SK-N-MC (cell line): ENCODE measurements around the gene TRIM63.
A peak's percentile ranks its signal among the peaks of the same experiment; 100 is the strongest.

Experiments used
- DNase-seq: peaks from one replicate; pipeline ENCODE4 v3.0.0-alpha.2; 2011; ENCODE audit warnings: low read depth, low spot score
- H3K27ac ChIP-seq: fragments of 200-600 bp; sonication (generic); 2 replicates; pipeline ENCODE4 v1.5.1; 2016; ENCODE audit warnings: mixed run types
- H3K36me3 ChIP-seq: fragments of 200-600 bp; sonication (generic); 2 replicates; pipeline ENCODE4 v1.6.1; 2017; ENCODE audit warnings: antibody characterized with exemption, low read length, mixed read lengths; ENCODE audit not compliant: insufficient read depth
- H3K4me3 ChIP-seq: fragments of 200-600 bp; sonication (generic); 2 replicates; pipeline ENCODE4 v1.5.1; 2016
- H3K9ac ChIP-seq: fragments of 200-600 bp; sonication (generic); 2 replicates; pipeline ENCODE4 v1.8.0; 2017; ENCODE audit warnings: mixed run types, mixed read lengths; ENCODE audit not compliant: insufficient read length
- H3K9me3 ChIP-seq: fragments of 200-600 bp; sonication (generic); 2 replicates; pipeline ENCODE4 v1.6.1; 2017; ENCODE audit warnings: low read depth, mild to moderate bottlenecking, antibody characterized with exemption, low read length, moderate library complexity, mixed read lengths
- EZH2 ChIP-seq: fragments of 200-600 bp; sonication (generic); IDR thresholded peaks from one replicate; pipeline ENCODE4 v1.6.1; 2017; ENCODE audit warnings: antibody characterized with exemption
- FOXP2 ChIP-seq: optimal IDR thresholded peaks from 2 replicates; pipeline ENCODE3; 2011; ENCODE audit warnings: mild to moderate bottlenecking, moderate library complexity; ENCODE audit not compliant: insufficient read depth; ENCODE audit errors: extremely low read length, control extremely low read depth
- POLR2AphosphoS5 ChIP-seq: IDR thresholded peaks from 2 replicates; pipeline ENCODE4 v1.6.1; 2012; ENCODE audit warnings: mild to moderate bottlenecking, low read depth, low read length, borderline replicate concordance

TRIM63 gene

DNA sequence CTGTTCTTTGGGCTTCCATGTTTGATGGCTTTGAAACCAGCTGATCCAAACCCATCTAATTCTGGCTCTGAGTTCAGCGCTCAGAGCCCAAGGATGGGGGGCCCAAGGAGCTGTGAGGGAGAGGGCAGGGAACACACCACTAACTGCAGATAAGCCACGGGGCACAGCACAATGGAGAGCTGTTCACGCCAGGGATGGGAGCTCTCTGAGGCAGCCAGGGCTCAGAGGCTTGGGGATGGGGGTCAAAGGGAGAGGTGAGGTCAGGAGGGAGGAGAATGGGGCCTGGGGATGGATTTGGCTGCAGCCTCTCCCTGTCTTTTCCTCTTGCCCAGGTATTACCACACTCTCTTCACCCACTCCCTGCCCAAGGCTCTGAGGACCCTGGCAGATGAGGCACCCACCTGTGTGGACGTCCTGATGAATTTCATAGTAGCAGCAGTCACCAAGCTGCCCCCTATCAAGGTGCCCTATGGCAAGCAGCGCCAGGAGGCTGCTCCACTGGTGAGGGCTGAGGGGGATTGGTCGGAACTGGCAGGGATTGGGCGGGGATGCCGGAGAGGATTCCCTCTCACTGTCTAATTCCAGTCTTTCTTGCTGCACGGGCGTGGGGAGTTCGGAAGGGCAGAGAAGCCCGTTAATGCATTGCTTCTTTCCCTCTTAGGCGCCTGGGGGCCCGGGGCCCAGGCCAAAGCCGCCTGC lies 32.8 kb downstream of the TRIM63 start:
- Histone ChIP-seq H3K27ac (no peak overlapping the region), H3K4me3 (peak overlapping the region; percentile 96), H3K36me3 (no peaks in the 10 kb centered on the region), H3K9ac (no peak overlapping the region), H3K9me3 (no peaks in the 10 kb centered on the region)
- TF ChIP-seq FOXP2 (no peak), POLR2AphosphoS5 (no peak), EZH2 (no peak)
- no peak for DNase-seq

DNA sequence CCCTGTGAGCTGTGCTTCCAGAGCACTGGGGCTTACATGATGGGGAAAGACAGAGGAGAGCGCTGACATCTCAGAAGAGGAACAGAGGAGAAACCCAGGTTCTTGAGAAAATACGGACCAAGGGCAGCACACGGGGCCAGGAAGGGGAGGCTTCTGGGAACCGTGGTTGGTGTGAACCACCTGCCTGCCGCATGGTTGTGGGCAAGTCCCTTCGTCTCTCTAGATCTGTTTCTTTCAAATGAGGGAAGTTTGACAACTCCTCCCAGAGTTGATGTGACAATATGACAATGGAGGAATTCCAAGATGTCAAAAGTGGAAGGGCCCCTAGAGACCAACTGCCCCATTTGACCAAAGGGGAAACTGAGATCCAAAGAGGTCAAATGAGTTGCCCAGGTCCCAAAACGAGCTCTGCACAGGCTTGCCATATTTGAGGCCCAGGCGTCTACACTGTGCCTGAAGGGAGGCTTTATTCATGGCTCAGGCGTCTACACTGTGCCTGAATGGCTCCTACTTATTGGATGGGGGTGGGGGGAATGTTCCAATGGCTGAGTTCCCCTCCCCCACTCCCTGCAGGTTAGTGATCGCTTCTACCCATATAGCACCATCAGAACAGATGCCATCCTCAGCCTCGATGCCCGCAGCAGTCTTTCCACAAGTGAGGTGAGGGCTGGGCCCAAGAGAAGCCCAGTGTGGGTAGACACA lies 34.6 kb downstream of the TRIM63 start:
- no peaks in the 10 kb centered on the region for H3K9me3 ChIP-seq
- H3K27ac ChIP-seq, result no peak overlapping the region
- H3K4me3 ChIP-seq, result no peak overlapping the region
- DNase-seq, result no peak
- no peak overlapping the region for H3K9ac ChIP-seq
- no peaks in the 10 kb centered on the region for H3K36me3 ChIP-seq
- TF ChIP-seq POLR2AphosphoS5 (no peak), EZH2 (no peak), FOXP2 (no peak)

DNA sequence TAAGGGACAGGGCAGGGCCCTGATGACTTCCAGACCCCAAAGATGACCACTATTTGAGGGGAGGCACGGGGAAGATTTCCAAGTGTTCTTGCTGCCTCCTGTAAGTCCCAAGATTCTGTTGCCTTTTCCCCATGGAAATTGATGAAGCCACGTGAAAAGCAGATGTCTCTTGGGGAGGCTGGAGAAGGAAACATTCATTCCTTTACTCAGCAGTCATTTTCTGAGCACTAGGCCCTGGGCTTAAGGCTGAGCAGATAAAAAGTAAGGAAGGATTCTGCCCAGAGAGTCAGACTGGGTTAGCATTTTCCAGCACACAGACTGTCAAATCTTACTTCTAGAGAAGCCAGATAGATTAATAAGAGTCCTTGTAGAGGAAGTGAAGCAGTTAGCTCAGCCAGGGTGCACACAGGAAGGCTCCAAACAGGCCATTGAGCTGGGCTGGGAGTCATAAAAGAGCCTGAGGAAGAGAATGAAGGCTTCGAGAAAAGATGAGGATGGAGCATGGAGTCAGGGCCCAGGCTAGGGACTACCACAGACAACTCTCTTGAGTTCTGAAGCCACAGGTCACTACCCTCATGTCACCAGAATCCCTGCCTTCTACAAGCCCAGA lies 35.7 kb downstream of the TRIM63 start:
- no peak for TF ChIP-seq FOXP2
- no peak for TF ChIP-seq EZH2
- TF ChIP-seq POLR2AphosphoS5, result no peak
- Histone ChIP-seq H3K27ac (no peak overlapping the region), H3K9ac (no peak overlapping the region), H3K4me3 (no peak overlapping the region), H3K36me3 (no peaks in the 10 kb centered on the region), H3K9me3 (no peaks in the 10 kb centered on the region)
- DNase-seq, result no peak

DNA sequence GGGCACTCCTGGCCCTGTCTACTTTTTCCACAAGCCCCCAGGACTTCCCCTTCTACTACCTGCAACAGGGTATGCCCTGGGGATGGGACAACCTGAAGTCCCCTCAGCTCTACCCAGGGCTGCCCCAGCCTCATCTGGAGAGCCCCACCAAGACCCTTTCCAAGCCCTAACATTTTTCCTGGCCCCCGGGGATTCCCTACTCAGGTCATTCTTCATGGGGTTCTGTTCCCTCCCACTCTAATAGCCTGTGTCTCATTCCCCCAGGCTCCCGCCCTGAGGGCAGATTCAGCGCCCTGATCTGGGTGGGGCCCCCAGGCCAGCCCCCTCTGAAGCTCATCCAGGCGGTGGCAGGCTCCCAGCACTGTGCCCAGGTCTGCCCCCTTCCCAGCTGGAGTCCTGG lies 36.2 kb downstream of the TRIM63 start:
- TF ChIP-seq POLR2AphosphoS5 (no peak), FOXP2 (no peak), EZH2 (no peak)
- no peak for DNase-seq
- Histone ChIP-seq H3K9me3 (no peaks in the 10 kb centered on the region), H3K4me3 (no peak overlapping the region), H3K27ac (no peak overlapping the region), H3K9ac (no peak overlapping the region), H3K36me3 (no peaks in the 10 kb centered on the region)

DNA sequence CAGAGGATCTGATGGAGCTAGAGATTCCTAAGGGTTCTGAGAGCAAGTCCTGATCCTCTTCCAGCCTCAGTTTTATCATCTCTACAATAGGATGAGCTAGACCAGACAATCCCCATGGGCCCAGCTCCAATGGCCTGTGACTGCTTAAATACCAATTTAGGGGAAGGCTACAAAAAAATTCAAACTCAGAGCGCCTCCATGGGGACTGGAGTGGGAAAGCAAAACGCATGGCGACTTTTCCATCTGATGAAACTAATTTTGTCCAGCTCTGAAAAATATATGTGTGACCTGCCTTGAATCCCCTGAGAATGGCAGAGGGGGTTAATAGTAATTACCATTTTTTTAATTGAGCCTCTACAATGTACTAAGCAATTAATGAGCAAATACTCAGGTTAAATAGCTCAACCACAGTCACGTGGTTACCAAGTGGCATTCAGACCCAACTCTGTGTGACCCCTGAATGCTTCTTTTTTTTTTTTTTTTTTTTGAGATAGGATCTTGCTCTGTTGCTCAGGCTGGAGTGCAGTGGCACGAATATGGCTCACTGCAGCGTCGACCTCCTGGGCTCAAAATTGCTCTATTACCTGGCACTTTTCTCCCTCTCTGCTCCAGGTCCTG lies 37.5 kb downstream of the TRIM63 start:
- no peaks in the 10 kb centered on the region for H3K36me3 ChIP-seq
- H3K27ac ChIP-seq, result no peak overlapping the region
- H3K4me3 ChIP-seq, result no peak overlapping the region
- no peak overlapping the region for H3K9ac ChIP-seq
- TF ChIP-seq POLR2AphosphoS5 (no peak), EZH2 (no peak), FOXP2 (no peak)
- DNase-seq, result no peak
- no peaks in the 10 kb centered on the region for H3K9me3 ChIP-seq

DNA sequence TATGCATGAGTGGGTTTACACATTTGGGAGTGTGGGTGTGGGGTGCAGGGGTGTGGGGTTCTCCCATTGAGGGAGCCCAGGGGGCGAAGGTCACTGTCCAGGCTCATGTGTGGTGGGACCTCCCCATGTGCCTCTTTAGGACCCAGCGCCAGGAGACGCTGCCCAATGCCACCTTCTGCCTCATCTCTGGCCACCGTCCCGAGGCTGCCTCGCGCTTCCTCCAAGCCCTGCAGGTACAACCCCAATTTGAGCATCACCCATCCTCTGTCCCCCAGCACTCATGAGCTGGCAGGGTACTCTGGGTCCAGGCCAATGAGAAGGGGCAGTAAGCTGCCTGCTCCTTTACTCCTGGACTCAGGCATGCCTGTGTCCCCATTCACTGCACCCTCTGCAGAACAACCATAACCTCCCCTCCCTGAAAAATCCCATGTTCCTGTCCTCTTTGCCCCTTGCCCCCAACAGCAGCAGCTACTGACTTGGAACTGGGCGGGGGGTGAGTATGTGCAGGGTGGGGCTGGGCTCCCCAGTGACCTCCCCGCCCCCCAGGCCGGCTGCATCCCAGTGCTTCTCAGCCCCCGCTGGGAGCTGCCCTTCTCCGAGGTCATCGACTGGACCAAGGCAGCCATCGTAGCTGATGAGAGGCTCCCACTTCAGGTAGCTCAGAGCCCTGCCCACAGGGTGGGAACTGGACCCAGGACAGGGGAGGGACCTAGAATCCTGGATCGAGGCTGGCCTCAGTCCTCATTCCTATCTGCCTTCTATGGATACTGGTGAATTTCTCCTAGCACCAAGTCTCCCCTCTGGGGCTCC lies 38.2 kb downstream of the TRIM63 start:
- H3K9ac ChIP-seq, result no peak overlapping the region
- H3K27ac ChIP-seq, result no peak overlapping the region
- DNase-seq, result no peak
- H3K4me3 ChIP-seq, result no peak overlapping the region
- no peaks in the 10 kb centered on the region for H3K9me3 ChIP-seq
- H3K36me3 ChIP-seq, result no peaks in the 10 kb centered on the region
- TF ChIP-seq EZH2, result no peak
- TF ChIP-seq FOXP2, result no peak
- TF ChIP-seq POLR2AphosphoS5, result no peak

DNA sequence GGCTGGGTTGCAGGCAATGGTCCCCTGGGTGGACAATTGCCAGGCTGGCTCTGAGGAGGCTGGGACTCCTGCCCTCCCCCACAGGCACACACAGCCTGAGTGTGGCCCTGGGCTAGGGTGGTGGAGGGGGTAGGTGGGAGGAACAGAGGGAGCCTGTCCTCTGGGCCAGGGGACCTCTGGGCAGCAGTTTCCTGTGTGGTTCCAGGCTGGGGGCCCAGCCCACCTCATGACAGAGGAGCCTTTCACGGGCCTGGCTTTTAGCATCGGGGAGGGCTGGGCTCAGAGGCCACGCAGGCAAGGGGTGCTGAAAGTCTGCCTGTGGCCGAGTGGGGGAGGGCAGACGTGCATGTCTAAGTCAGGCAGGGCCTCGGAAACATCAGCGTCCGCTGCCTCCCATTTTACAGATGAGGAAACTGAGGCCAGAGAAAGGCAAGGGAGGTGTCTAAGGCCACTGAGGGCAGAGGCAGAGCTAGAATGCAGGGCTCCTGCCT lies 38.9 kb downstream of the TRIM63 start:
- no peak overlapping the region for H3K9ac ChIP-seq
- no peak for DNase-seq
- no peaks in the 10 kb centered on the region for H3K36me3 ChIP-seq
- no peak for TF ChIP-seq POLR2AphosphoS5
- no peak for TF ChIP-seq EZH2
- TF ChIP-seq FOXP2, result no peak
- no peak overlapping the region for H3K27ac ChIP-seq
- H3K4me3 ChIP-seq, result no peak overlapping the region
- H3K9me3 ChIP-seq, result no peaks in the 10 kb centered on the region
